Measurements from ENCODE around the gene SCNN1A.
A peak's percentile ranks its signal among the peaks of the same experiment; 100 is the strongest.

Gene SCNN1A

GRCh38 chr12:6315704-6316597 is 59.4 kb downstream of the SCNN1A start:
- no peak for DNase-seq

DNA sequence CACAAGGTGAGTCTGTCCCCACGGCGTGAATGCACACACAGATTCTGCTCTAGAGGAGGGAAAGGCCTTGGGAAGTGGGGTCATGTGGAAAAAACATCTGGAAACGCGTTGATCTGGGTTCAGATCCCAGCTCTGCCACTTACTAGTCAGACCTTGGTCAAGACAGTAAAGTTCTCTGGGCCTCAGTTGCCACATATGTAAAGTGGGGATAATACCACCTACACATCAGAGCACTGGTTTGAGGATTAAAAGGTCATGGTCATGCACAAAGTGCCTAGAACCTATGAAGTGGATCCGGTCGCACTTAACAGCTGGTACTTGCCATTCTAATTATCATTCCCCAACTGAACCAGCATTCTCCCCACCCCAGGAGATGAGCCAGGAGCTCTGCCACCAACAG is 60.2 kb downstream of the SCNN1A start:
- DNase-seq, result no peak

DNA sequence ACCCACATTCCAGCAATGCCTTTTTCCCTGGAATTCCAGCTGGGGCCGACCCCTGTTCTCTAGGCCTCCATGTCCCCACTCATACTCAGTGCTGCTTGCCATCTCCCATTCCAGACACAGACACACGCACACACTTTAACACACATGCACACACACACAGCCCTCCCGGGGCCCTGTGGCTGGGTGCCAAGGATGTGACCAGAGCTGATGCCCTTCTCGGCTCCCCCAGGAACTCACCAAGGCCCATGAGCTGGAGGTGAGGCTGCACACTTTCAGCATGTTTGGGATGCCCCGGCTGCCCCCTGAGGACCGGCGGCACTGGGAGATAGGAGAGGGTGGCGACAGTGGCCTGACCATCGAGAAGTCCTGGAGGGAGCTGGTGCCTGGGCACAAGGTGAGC is 60.6 kb downstream of the SCNN1A start:
- DNase-seq, result no peak

- DNase-seq, result no peak
These were observed 61.9 kb downstream of the SCNN1A start for GRCh38 chr12:6313326-6313940.

- DNase-seq, result peak; percentile 36 to 80
These were observed 62.6 kb downstream of the SCNN1A start for GRCh38 chr12:6312529-6313325.

DNA sequence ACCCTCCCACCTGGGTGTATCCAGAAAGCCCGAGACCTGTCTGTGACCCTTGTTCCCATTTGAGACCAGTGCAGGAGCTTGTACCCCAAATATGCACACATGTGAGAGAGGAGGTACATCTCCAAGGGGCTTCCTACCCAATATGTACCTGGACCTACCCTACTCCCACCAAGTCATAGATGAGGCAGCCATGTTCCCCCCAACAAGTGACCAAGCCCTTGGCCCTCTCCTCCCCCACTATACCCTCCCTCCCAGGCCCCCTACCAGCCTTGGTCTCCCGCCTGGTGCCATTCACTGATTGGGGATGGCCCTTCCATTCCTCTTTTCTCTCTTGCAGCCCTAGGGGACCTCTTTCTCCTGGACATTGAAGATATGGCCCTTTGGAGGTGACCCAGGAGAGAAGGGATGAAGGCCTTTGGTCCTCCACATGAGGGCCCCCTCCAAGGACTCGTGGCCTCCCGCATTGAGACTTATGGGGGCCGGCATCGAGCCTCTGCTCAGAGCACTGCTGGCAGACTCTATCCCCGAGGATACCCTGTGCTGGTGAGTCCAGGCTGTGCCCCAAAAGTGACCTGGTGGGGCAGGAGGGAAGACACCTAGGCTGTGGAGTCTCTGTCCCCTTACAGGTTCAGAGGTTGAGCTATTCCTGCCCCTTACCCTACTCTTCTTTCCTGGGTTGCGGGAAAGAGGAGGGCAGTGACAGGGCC is 63.4 kb downstream of the SCNN1A start:
- DNase-seq, result no peak

- DNase-seq, result peak in 1 of 2 experiments; percentile 76
These were observed 64.4 kb downstream of the SCNN1A start for GRCh38 chr12:6310771-6311610.

- DNase-seq, result no peak
These were observed 67.8 kb downstream of the SCNN1A start for GRCh38 chr12:6307529-6307928.

DNA sequence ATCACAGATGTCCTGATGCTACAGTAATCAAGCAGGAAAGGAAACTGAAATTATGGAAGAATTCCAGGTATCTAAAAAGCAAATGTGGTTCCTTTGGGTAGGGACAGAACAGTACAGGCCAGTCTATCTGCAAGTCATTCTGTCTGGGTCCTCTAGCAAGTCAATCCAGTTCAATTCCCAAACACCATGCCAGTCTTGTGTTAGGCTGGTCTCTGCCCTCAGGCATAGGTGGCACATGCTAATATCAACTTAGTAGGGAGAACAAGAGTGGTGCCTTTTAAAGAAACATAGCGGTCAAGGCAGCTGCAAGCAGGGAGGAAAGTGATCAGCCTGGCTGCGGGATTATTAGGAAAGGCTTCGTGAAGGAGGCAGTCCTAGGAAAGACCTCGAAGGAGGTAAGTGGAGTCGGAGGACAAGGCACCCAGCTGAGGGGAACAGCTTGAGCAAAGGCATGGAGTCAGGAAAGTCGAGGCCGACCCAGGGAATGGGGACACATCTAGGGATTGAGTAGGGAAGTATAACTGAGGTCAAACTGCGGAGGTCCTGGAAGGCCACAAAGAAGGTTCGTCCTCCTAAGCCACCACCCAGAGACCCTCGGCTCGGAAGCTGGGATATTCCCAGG is 68.7 kb downstream of the SCNN1A start:
- DNase-seq, result no peak

GRCh38 chr12:6306151-6306550 is 69.2 kb downstream of the SCNN1A start:
- DNase-seq, result no peak

DNA sequence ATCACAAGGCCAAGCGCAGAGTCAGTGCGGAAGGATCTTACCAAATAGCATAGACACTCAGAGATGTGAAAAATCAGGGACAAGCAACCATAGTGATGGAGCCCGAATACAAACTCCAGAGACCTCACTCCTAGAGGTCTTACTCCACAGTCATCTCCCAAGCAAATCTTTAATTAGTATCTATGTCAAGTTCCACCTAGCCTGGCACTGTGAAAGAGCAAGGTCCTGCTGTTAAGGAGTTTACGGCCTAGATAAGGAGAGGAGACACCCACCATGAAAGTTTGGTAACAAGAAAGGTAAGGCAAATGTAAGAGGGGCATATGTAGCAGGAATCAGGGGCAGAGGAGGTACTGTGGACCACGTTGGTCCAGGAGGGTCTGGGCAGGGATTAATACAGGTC is 72.3 kb downstream of the SCNN1A start:
- no peak for DNase-seq

- DNase-seq, result no peak
These were observed 72.7 kb downstream of the SCNN1A start for GRCh38 chr12:6302621-6303020.

DNA sequence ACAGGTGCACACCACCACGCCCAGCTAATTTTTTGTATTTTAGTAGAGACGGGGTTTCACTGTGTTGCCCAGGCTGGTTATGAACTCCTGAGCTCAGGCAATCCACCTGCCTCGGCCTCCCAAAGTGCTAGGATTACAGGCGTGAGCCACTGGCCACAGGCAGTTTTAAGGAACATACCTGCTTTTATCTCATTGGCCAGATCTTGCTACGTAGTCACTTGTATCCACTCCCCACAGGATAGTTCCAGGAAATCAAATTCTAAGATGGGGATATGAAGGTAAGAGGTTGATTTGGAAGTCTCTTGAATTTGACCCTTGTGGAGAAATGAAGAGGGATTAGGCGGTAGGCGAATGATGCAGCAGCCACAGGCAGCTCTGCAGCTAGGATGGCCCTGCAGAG is 73.6 kb downstream of the SCNN1A start:
- no peak for DNase-seq

GRCh38 chr12:6297170-6297569 is 78.2 kb downstream of the SCNN1A start:
- DNase-seq, result no peak
